ENCODE measurements around the gene CCL22.

Gene CCL22

GRCh38 chr16:57358527-57359095, at the start of gene CCL22:
TSS of gene CCL22 (plus strand) at chr16:57358783. CDS start at chr16:57358817, 34 bp downstream.
- DNase-seq (ENCODE audit: low read depth): no peak
- no peak within 1 kb of the TSS for H3K4me3 ChIP-seq (ENCODE audit: low read depth, low read length)
- no peak for TF ChIP-seq CTCF (conservative IDR thresholded peaks at IDR 0.05; ENCODE audit: low read depth, low read length)

- no peak for DNase-seq (ENCODE audit: low read depth)
- no peak for TF ChIP-seq CTCF (conservative IDR thresholded peaks at IDR 0.05; ENCODE audit: low read depth, low read length)
- no peak overlapping the region for H3K4me3 ChIP-seq (ENCODE audit: low read depth, low read length)
These were observed 47.8 kb upstream of the CCL22 start for GRCh38 chr16:57310801-57311200.

- TF ChIP-seq CTCF (conservative IDR thresholded peaks at IDR 0.05; ENCODE audit: low read depth, low read length): no peak
- DNase-seq (ENCODE audit: low read depth): no peak
- no peak overlapping the region for H3K4me3 ChIP-seq (ENCODE audit: low read depth, low read length)
These were observed 45.1 kb upstream of the CCL22 start for GRCh38 chr16:57313509-57313908.

GRCh38 chr16:57314161-57314785, 44.3 kb upstream of the CCL22 start:
- TF ChIP-seq CTCF (conservative IDR thresholded peaks at IDR 0.05; ENCODE audit: low read depth, low read length): no peak
- no peak overlapping the region for H3K4me3 ChIP-seq (ENCODE audit: low read depth, low read length)
- peak; percentile 10 for DNase-seq (ENCODE audit: low read depth)

GRCh38 chr16:57315416-57315815, 43.2 kb upstream of the CCL22 start:
- H3K4me3 ChIP-seq (ENCODE audit: low read depth, low read length): no peak overlapping the region
- TF ChIP-seq CTCF (conservative IDR thresholded peaks at IDR 0.05; ENCODE audit: low read depth, low read length): no peak
- no peak for DNase-seq (ENCODE audit: low read depth)

- DNase-seq (ENCODE audit: low read depth): peak; percentile 76
- TF ChIP-seq CTCF (conservative IDR thresholded peaks at IDR 0.05; ENCODE audit: low read depth, low read length): no peak
- H3K4me3 ChIP-seq (ENCODE audit: low read depth, low read length): no peak overlapping the region
These were observed 42.1 kb upstream of the CCL22 start for GRCh38 chr16:57316390-57317017.

Measured in choroid plexus epithelial cell (primary cell).